ENCODE results near the gene ATAD3A.
"Not testable (repeated sequence)": the region's sequence is repeated elsewhere in the genome, so short reads cannot be mapped to it uniquely, and the experiment has no call there.

The ATAD3A gene

DNA sequence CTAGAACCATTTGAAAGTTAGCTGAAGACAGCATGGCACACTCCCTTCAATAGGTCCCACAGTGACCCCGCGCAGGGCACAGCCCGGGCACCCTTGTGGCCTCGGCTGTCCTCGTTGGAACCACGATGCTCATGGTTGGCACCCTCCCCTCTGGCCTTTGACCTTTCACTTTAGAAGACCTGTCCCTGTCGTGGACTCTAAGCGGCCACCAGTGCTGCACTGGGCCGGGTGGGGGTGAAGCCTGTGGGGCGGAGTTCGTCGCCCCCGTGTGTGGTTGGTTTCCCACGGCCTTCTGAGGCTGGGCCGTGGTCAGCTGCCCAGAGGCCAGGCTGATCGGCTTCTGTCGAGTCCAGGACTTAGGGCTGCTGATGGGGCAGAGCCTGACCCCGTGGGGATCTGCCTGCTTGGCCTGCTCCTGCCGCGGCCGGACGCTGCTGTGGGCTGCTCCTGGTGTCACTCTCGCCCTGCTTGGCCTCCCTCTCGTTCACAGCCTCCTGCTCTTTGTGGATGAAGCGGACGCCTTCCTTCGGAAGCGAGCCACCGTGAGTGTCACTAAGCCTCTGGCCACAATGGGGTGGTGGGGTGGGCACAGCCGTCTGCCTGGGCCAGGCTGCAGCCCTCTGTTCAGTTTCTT is 12.9 kb downstream of the ATAD3A start:
- not testable (repeated sequence) for DNase-seq

DNA sequence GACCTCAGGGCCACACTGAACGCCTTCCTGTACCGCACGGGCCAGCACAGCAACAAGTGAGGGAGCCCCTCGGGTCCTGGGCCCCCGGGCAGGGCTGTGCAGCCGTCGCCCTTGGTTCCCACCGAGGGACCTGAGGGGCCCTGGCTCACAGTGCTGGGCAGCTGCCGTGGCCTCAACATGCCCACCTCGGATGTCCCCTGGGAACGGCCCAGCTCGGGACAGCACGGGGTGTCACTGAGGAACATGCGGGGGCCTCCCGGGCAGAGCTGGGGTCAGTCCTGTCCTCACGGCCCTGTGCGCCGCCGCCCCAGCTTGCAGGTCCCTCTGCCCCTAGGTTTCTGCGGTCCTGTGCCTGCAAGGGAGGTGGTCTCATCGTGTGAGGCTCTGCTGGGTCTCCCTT is 14.5 kb downstream of the ATAD3A start:
- not testable (repeated sequence) for DNase-seq

DNA sequence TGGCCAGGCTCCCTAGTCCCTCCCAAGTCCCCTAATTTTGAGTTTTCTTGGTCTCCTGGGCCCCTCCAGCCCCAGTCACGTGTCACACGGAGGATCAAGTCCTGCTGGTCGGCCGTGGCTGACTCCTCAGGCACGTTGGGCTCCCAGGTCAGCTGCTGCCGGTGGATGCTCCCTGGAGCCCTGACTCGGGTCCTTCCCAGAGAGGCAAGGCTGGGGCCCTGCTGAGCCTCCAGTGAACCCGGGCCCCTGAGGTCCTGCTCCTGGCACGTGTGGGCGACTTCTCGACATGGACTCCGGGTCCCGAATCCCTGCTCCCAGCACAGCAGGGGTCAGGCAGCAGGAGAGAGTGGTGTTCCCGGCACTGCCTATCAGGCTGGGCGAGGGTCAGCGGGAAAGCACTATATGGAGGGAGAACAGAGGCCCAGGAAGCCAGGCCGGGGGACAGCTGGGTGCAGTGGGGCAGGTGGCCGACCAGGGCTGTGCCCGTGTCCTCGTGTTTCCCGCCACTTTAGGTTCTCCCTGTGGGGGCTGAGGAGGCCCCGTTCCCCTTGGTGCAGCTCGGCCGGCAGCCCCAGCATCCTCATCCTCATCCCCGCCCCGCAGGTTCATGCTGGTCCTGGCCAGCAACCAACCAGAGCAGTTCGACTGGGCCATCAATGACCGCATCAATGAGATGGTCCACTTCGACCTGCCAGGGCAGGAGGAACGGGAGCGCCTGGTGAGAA is 15.3 kb downstream of the ATAD3A start:
- DNase-seq: no peak

GRCh38 chr1:1528301-1529267 is 16.6 kb downstream of the ATAD3A start:
- DNase-seq: no peak

- no peak for DNase-seq
Measured at GRCh38 chr1:1529321-1529720, 17.4 kb downstream of the ATAD3A start.

DNA sequence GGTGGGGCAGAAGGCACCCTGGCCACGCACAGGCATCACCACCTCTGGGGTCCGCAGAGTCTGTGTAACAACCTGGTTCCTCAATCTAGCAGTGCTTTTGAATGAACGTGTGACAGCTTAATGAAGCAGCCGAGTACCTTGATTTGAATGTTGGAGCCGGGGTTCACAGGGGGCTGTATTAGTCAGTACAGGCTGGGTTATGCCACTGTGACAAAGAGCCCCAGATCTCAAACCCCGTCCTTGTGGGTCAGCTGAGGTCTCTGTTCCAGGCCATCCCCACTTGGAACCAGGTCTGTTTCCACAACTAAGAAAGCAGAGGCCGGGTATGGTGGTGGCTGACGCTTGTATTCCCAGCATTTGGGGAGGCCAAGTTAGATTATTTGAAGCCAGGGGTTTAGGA is 18.0 kb downstream of the ATAD3A start:
- no peak for DNase-seq

DNA sequence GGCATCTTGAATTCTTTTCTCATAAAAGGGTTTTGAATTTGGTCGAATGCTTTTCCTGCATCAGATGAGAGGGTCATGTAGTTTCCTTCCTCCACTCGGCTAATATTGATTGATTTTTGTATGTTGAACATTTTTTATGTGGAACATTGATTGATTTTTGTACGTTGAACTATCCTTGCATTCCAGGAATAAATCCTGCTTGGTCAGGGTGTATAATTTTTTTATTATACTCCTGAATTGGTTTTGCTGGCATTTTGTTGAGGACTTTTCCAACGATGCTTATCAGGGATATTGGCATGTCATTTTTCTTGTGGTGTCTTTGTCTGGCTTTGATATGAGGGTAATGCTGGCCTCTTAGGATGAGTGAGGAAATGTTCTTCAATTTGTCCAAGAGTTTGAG is 20.0 kb downstream of the ATAD3A start:
- no peak for DNase-seq

DNA sequence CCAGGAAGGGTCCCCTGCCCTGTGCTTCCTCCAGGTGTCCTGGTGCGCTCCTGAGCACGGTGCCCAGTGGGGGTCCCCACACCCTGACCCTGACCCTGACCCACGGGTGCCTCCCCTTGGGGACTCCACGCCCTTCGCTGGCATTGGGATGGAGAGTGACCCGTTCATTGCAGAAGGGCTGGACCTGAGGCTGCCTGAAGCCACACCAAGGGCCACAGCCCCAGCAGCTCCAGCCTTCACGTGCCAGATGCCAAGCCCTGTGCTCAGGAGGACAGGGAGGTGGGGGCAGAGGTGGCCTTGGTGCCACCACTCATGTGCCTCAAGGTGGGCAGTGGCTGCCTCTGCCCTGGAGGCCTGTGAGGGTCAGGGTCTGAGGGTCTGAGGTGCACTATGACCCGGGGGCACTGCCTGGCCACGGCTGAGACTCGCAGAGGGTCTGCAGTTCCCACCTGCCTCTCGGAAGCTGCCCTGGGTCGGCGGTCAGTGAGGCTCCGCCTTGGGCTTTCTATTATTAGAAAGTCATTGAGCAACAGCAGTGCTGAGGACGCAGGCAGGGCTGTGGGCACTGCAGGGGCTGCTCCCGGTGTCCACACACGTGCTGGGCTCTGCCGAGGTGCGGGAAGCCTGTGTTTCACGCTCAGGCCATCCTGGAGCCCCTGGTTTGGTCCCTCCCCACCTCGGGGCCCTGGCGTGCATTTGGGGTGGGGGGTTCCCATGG is 21.4 kb downstream of the ATAD3A start:
- not testable (repeated sequence) for DNase-seq

GRCh38 chr1:1533894-1534291 is 21.9 kb downstream of the ATAD3A start:
- not testable (repeated sequence) for DNase-seq

- no peak for DNase-seq
Measured at GRCh38 chr1:1534401-1535154, 22.6 kb downstream of the ATAD3A start.

DNA sequence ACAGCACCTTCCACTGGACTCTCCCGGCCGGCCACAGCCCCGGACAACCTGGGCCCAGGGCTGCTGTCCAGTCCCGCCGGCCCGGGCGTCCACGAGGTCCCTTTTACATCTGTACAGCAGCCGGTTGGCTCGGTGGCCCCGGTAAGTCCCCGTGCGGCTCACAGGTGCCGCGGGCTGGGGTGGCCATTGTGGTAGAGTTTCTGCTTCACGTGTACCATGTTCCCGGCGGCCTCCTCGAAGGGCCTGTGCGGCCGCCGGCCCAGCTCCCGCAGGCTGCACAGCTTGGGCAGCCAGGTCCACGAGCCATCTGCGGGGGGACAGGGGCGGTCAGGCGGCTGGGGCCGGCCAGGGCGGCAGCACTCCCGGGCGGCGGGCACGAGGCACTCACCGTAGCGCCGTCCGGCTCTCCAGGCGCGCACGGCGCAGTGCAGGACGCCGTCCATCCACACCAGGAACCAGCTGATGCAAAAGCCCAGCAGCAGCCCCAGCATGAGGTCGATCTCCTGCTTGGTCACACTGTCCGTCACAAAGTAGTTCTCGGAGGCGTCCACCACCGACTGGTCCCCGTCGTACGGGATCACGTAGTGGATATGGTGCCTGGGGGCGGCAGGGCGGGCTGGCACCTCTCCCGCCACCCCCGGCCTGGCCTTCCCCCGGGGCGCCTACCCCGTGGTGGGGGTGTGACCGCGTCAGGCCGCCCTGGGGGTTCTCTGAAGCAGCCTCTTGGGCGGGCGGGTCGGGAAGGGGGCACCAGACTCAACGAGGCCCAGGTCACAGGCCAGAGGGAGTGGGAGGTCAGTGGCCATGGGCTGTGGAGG is 23.4 kb downstream of the ATAD3A start:
- DNase-seq: no peak

GRCh38 chr1:1536019-1536937 is 24.3 kb downstream of the ATAD3A start:
- DNase-seq: no peak

DNA sequence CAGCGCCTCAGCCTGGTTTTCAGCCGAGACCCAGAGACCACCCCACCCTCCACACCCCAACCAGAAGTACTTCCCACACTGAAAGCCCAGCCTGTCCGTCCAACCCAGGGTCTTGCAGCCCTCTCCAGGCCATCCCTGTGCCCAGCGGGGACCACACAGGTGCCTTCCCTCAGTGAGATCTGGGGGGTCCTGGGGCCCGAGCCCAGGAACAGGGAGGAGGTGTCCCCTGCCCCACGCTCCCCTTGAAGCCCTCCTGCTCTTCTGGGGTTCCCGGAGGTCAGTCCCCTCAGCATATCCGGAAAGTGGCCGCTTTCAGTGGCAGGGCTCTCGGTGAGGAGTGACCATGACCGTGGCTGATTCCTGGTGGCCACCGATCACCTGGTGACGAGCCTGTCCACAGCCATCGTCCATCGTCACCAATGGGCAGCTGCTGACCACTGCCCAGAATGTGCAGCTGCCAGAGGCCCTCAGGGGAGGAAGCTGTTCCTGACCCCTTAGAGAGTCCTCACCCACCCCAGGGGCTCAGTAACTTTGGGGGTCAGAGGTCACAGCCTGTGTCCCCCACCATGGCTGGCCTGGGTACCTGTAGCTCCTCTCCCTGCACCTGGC is 25.1 kb downstream of the ATAD3A start:
- DNase-seq: no peak

GRCh38 chr1:1537626-1538250 is 25.8 kb downstream of the ATAD3A start:
- no peak for DNase-seq

DNA sequence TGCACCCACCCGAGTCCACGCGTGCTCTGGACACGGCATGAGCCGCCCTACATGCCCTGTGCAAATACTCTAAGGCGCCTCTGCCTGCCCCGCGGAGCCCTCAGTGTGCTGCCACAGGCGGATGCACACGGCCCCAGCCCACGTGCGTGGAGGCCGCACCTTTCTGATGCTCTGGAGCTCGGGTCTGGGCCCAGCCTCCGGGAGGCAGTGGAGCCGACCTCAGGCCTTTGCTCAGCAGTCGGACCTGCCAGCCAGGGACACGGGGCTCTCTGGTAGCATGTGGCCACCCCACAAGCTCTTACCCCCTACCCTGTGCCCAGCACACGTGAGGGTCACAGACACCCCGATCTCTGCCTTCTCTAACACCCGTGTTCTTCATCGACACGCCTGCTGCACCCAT is 26.4 kb downstream of the ATAD3A start:
- DNase-seq: no peak

DNA sequence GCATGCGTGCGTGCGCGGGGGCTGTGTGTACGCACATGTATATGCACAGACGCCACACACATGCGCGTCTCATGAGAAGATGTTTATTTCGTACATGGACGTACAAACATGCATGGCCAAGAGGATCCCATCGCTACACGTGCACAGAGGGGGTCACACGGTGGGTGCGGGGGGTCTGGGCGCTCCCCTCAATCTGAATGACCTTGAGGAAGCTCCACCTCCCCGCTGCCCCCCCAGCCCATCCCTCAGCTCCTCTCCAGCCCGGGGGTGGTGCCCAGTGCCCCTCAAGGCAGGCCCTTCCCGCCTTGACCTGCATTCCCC is 27.0 kb downstream of the ATAD3A start:
- no peak for DNase-seq

GRCh38 chr1:1539310-1540089 is 27.5 kb downstream of the ATAD3A start:
- no peak for DNase-seq

GRCh38 chr1:1540090-1540817 is 28.3 kb downstream of the ATAD3A start, which contains the start of gene TMEM240:
TSS of gene TMEM240 (minus strand) at chr1:1540624. CDS start at chr1:1540346, 278 bp downstream.
- DNase-seq: peak; percentile 35
